Mesendoderm (in vitro differentiated cells): ENCODE data around the gene HTT-AS.
"Not testable (repeated sequence)": the region's sequence is repeated elsewhere in the genome, so short reads cannot be mapped to it uniquely, and the experiment has no call there.

Source experiments
- DNase-seq: peaks from one replicate; pipeline ENCODE4 v3.0.0; 2013
- H2AK5ac ChIP-seq: 2 replicates; pipeline ENCODE4 v1.6.1; 2013; ENCODE audit warnings: low read length, inconsistent platforms
- H2BK120ac ChIP-seq: 2 replicates; pipeline ENCODE4 v1.6.1; 2013; ENCODE audit warnings: low read depth, mild to moderate bottlenecking, low read length, moderate library complexity, mixed read lengths
- H2BK15ac ChIP-seq: replicated peaks from 2 replicates; pipeline ENCODE4 v1.6.1; 2013; ENCODE audit warnings: low read depth, mild to moderate bottlenecking, moderate library complexity
- H2BK5ac ChIP-seq: 2 replicates; pipeline ENCODE4 v1.6.1; 2013; ENCODE audit warnings: low read length, inconsistent platforms
- H3K18ac ChIP-seq: 2 replicates; pipeline ENCODE4 v1.6.1; 2013; ENCODE audit warnings: mild to moderate bottlenecking, low read length, mixed read lengths
- H3K23ac ChIP-seq: one replicate; pipeline ENCODE4 v1.6.1; 2013; ENCODE audit warnings: low read length
- H3K27ac ChIP-seq: 2 replicates; pipeline ENCODE4 v1.5.1; 2013; ENCODE audit warnings: low read depth, mild to moderate bottlenecking, inconsistent platforms, low read length, moderate library complexity
- H3K27me3 ChIP-seq: 2 replicates; pipeline ENCODE4 v1.6.1; 2013; ENCODE audit warnings: low read length, control low read depth, mild to moderate bottlenecking, inconsistent platforms; ENCODE audit not compliant: insufficient read depth, poor library complexity
- H3K36me3 ChIP-seq: 2 replicates; pipeline ENCODE4 v1.6.1; 2013; ENCODE audit warnings: low read length, inconsistent platforms; ENCODE audit not compliant: control insufficient read depth, insufficient read depth
- H3K4ac ChIP-seq: one replicate; pipeline ENCODE4 v1.6.1; 2013; ENCODE audit warnings: low read depth, mild to moderate bottlenecking, low read length, moderate library complexity
- H3K4me1 ChIP-seq: 2 replicates; pipeline ENCODE4 v1.6.1; 2013; ENCODE audit warnings: low read depth, low read length, inconsistent platforms; ENCODE audit not compliant: control insufficient read depth
- H3K4me2 ChIP-seq: 2 replicates; pipeline ENCODE4 v1.6.1; 2013; ENCODE audit warnings: low read length
- H3K4me3 ChIP-seq: 2 replicates; pipeline ENCODE4 v1.5.1; 2013; ENCODE audit warnings: mild to moderate bottlenecking, low read length
- H3K56ac ChIP-seq: one replicate; pipeline ENCODE4 v1.6.1; 2013; ENCODE audit warnings: low read length
- H3K79me1 ChIP-seq: 2 replicates; pipeline ENCODE4 v1.6.1; 2013; ENCODE audit warnings: low read length, inconsistent platforms
- H3K79me2 ChIP-seq: 2 replicates; pipeline ENCODE4 v1.6.1; 2013; ENCODE audit warnings: mild to moderate bottlenecking, low read length; ENCODE audit not compliant: control insufficient read depth, insufficient read depth
- H3K9ac ChIP-seq: 2 replicates; pipeline ENCODE4 v1.6.1; 2013; ENCODE audit warnings: low read length, inconsistent platforms
- H4K5ac ChIP-seq: one replicate; pipeline ENCODE4 v1.6.1; 2013; ENCODE audit warnings: low read length
- H4K8ac ChIP-seq: one replicate; pipeline ENCODE4 v1.6.1; 2013; ENCODE audit warnings: low read depth, mild to moderate bottlenecking, control low read depth, low read length, moderate library complexity
- WGBS: extraction: QIAGEN DNeasy Blood & Tissue Kit; methylation state at CpG from one replicate; pipeline ENCODE4 v1.1.7; 2013; ENCODE audit warnings: low lambda C conversion rate, missing lambda C conversion rate; ENCODE audit not compliant: insufficient coverage; ENCODE audit errors: extremely low coverage; 5-methylcytosine and 5-hydroxymethylcytosine counted together

The HTT-AS gene

GRCh38 chr4:3107271-3107670, 32.9 kb upstream of the HTT-AS start:
- H3K56ac ChIP-seq = no peak overlapping the region
- no peak overlapping the region for H3K27ac ChIP-seq
- H3K36me3 ChIP-seq = peaks cover 7% of the 10 kb centered on the region

GRCh38 chr4:3106339-3107186, 32.2 kb upstream of the HTT-AS start:
- no peak overlapping the region for H2BK120ac ChIP-seq
- no peak overlapping the region for H2AK5ac ChIP-seq
- WGBS = no CpG with 5 or more reads among the region's 7 CpGs
- no peak overlapping the region for H3K4me2 ChIP-seq
- no peak overlapping the region for H2BK5ac ChIP-seq
- H3K79me1 ChIP-seq = peaks cover 10% of the 10 kb centered on the region
- H3K27me3 ChIP-seq = no peaks in the 10 kb centered on the region
- no peak overlapping the region for H3K4me3 ChIP-seq
- no peaks in the 10 kb centered on the region for H3K79me2 ChIP-seq
- H3K36me3 ChIP-seq = peaks cover 7% of the 10 kb centered on the region
- no peak overlapping the region for H4K8ac ChIP-seq
- no peak overlapping the region for H3K27ac ChIP-seq
- no peak overlapping the region for H3K9ac ChIP-seq
- H3K4me1 ChIP-seq = no peaks in the 10 kb centered on the region
- no peak overlapping the region for H2BK15ac ChIP-seq
- H4K5ac ChIP-seq = no peak overlapping the region
- H3K18ac ChIP-seq = no peak overlapping the region
- no peak overlapping the region for H3K23ac ChIP-seq
- H3K4ac ChIP-seq = no peak overlapping the region
- H3K56ac ChIP-seq = no peak overlapping the region
- DNase-seq = peak; percentile 93

More at GRCh38 chr4:3107271-3107670, 32.9 kb upstream of the HTT-AS start:
- Histone ChIP-seq H3K4me1 (no peaks in the 10 kb centered on the region), H3K23ac (no peak overlapping the region), H2AK5ac (no peak overlapping the region), H3K18ac (no peak overlapping the region), H2BK120ac (no peak overlapping the region), H4K8ac (no peak overlapping the region), H3K9ac (no peak overlapping the region), H3K4ac (no peak overlapping the region), H2BK5ac (no peak overlapping the region), H3K4me2 (no peak overlapping the region), H2BK15ac (no peak overlapping the region), H3K79me1 (peaks cover 5% of the 10 kb centered on the region), H3K27me3 (no peaks in the 10 kb centered on the region), H3K79me2 (no peaks in the 10 kb centered on the region), H4K5ac (no peak overlapping the region), H3K4me3 (no peak overlapping the region)
- no CpG with 5 or more reads among the region's 5 CpGs for WGBS
- peak; percentile 29 for DNase-seq

- no peak overlapping the region for H4K8ac ChIP-seq
- H3K27ac ChIP-seq = no peak overlapping the region
- no peak overlapping the region for H3K56ac ChIP-seq
- H3K4me1 ChIP-seq = no peaks in the 10 kb centered on the region
- H2BK5ac ChIP-seq = no peak overlapping the region
- no peak overlapping the region for H3K23ac ChIP-seq
- no peak for DNase-seq
- no peak overlapping the region for H4K5ac ChIP-seq
- peaks cover 7% of the 10 kb centered on the region for H3K36me3 ChIP-seq
- H2AK5ac ChIP-seq = no peak overlapping the region
- no peak overlapping the region for H2BK120ac ChIP-seq
- no peak overlapping the region for H2BK15ac ChIP-seq
- no peak overlapping the region for H3K9ac ChIP-seq
- no peak overlapping the region for H3K4me3 ChIP-seq
- H3K18ac ChIP-seq = no peak overlapping the region
- no peak overlapping the region for H3K4me2 ChIP-seq
- no peaks in the 10 kb centered on the region for H3K27me3 ChIP-seq
- peaks cover 8% of the 10 kb centered on the region for H3K79me2 ChIP-seq
- H3K4ac ChIP-seq = no peak overlapping the region
- H3K79me1 ChIP-seq = peaks cover 20% of the 10 kb centered on the region
- no CpG with 5 or more reads among the region's 2 CpGs for WGBS
Observed at GRCh38 chr4:3098346-3098745, 24.0 kb upstream of the HTT-AS start.

- WGBS = no CpG with 5 or more reads among the region's 3 CpGs
- Histone ChIP-seq H4K5ac (no peak overlapping the region), H3K18ac (no peak overlapping the region), H3K79me1 (peaks cover 14% of the 10 kb centered on the region), H3K36me3 (peaks cover 7% of the 10 kb centered on the region), H3K56ac (no peak overlapping the region), H3K23ac (no peak overlapping the region), H3K27ac (no peak overlapping the region), H3K27me3 (no peaks in the 10 kb centered on the region), H3K9ac (no peak overlapping the region), H3K4me2 (no peak overlapping the region), H3K79me2 (peaks cover 8% of the 10 kb centered on the region), H2AK5ac (no peak overlapping the region), H3K4me1 (no peaks in the 10 kb centered on the region), H4K8ac (no peak overlapping the region), H3K4me3 (no peak overlapping the region), H2BK15ac (no peak overlapping the region), H2BK5ac (no peak overlapping the region), H3K4ac (no peak overlapping the region), H2BK120ac (no peak overlapping the region)
- DNase-seq = no peak
Observed at GRCh38 chr4:3096202-3096601, 21.9 kb upstream of the HTT-AS start.

GRCh38 chr4:3094701-3095100, 20.4 kb upstream of the HTT-AS start:
- H3K4me1 ChIP-seq, H2BK15ac ChIP-seq, H2AK5ac ChIP-seq, H2BK5ac ChIP-seq, H3K4ac ChIP-seq, H2BK120ac ChIP-seq, H3K4me3 ChIP-seq, H3K27me3 ChIP-seq, H3K23ac ChIP-seq, H3K56ac ChIP-seq, H3K27ac ChIP-seq, H4K8ac ChIP-seq, H3K79me1 ChIP-seq, DNase-seq, H3K36me3 ChIP-seq, H3K79me2 ChIP-seq, H3K9ac ChIP-seq, H4K5ac ChIP-seq, H3K4me2 ChIP-seq, H3K18ac ChIP-seq: not testable (repeated sequence)
- no CpG with 5 or more reads among the region's 28 CpGs for WGBS

GRCh38 chr4:3091464-3091863, 17.1 kb upstream of the HTT-AS start:
- Histone ChIP-seq H3K27ac (no peak overlapping the region), H3K56ac (no peak overlapping the region), H2AK5ac (no peak overlapping the region), H2BK120ac (no peak overlapping the region), H3K4me2 (no peak overlapping the region), H3K4me3 (no peak overlapping the region), H4K8ac (no peak overlapping the region), H3K18ac (no peak overlapping the region), H3K79me1 (peaks cover 6% of the 10 kb centered on the region), H3K4ac (no peak overlapping the region), H3K4me1 (no peaks in the 10 kb centered on the region), H3K27me3 (no peaks in the 10 kb centered on the region), H3K79me2 (no peaks in the 10 kb centered on the region), H3K23ac (no peak overlapping the region), H2BK15ac (no peak overlapping the region), H2BK5ac (no peak overlapping the region), H4K5ac (no peak overlapping the region), H3K36me3 (no peaks in the 10 kb centered on the region), H3K9ac (no peak overlapping the region)
- no CpG with 5 or more reads among the region's 5 CpGs for WGBS
- no peak for DNase-seq
